ENCODE results near the gene RPAP2.

RPAP2 gene

DNA sequence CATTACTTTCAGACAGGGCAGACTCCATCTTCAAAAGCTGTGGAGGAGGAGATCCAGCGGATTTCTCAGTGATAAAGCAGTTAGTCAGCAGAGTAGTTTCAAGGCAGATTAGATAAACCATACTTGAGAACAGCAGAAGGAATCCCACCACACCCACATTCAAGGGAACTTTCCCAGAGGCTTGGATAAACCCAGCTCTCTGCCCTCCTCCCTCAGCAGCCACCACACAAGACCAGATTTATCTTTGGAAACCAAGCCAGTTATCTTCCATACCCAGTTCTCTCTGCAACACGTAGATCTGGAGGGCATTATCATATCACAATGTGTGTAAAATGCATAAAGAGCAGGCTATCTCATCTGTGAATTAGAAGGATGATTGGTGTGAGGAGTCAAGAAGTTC lies 147.7 kb downstream of the RPAP2 start:
- DNase-seq (ENCODE audit: low read depth): peak; percentile 13
- TF ChIP-seq, protein P1, sequence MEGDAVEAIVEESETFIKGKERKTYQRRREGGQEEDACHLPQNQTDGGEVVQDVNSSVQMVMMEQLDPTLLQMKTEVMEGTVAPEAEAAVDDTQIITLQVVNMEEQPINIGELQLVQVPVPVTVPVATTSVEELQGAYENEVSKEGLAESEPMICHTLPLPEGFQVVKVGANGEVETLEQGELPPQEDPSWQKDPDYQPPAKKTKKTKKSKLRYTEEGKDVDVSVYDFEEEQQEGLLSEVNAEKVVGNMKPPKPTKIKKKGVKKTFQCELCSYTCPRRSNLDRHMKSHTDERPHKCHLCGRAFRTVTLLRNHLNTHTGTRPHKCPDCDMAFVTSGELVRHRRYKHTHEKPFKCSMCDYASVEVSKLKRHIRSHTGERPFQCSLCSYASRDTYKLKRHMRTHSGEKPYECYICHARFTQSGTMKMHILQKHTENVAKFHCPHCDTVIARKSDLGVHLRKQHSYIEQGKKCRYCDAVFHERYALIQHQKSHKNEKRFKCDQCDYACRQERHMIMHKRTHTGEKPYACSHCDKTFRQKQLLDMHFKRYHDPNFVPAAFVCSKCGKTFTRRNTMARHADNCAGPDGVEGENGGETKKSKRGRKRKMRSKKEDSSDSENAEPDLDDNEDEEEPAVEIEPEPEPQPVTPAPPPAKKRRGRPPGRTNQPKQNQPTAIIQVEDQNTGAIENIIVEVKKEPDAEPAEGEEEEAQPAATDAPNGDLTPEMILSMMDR (IDR thresholded peaks at IDR 0.05; ENCODE audit: insufficient read depth, low read depth, low read length, missing control alignments): no peak
- no peak overlapping the region for H3K4me3 ChIP-seq (ENCODE audit: low read length)

DNA sequence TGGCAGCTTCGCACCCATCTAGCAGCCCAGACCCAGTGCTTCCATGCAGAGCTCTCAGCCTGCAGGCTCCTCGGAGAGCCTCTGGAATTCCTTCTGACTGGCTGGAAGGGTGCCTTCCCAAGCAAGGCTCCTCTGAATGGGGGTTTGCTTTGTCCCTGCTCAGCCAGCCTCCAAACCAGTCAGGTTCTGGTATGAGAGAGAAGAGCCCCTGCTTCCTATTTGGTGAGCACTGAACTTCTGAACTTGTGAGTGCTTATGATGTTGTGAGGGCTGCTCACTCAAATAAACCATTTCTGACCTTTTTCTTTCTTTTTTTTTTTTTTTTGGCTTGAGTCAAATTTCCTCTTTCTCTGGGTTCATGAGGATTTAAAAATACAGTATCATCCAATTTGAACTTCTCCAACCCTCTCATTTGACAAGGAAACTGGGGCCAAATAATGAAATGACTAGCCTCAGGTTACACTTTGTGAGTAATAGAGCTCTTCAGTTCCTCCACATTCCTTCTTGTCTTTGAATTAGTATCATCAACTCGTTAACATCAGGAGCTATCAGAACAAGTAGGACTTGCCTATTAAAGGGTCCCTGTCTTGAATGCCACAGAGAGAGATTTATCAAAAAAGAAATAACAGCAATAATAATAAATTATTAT lies 148.3 kb downstream of the RPAP2 start:
- TF ChIP-seq, protein P1 (IDR thresholded peaks at IDR 0.05; ENCODE audit: insufficient read depth, low read depth, low read length, missing control alignments): no peak
- H3K4me3 ChIP-seq (ENCODE audit: low read length): no peak overlapping the region
- peak; percentile 36 for DNase-seq (ENCODE audit: low read depth)

DNA sequence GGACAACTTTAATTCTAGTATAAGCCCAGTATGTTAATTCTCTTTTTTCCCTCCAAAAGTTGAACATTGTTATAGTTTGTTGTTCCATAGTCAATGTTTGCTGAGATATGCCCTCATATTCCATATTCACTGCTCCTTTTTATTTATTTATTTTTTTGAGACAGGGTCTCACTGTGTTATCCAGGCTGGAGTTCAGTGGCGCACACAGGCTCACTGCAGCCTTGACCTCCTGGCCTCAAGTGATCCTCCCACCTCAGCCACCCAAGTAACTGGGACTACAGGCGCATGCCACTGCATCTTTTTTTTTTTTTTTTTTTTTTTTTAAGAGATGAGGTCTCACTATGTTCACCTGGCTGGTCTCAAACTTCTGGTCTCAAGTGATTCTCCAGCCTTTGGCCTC lies 149.1 kb downstream of the RPAP2 start:
- TF ChIP-seq, protein P1 (IDR thresholded peaks at IDR 0.05; ENCODE audit: insufficient read depth, low read depth, low read length, missing control alignments): no peak
- no peak for DNase-seq (ENCODE audit: low read depth)

More for the DNA sequence above, 149.1 kb downstream of the RPAP2 start:
- no peak overlapping the region for H3K4me3 ChIP-seq (ENCODE audit: low read length)

Data from epithelial cell of esophagus (primary cell).